NCI-H446 (cell line): ENCODE results near the gene MDM2.
"Not testable (repeated sequence)": the region's sequence is repeated elsewhere in the genome, so short reads cannot be mapped to it uniquely, and the experiment has no call there.

Source experiments
- DNase-seq, 2 experiments: peaks; one replicate each; lab custom pipeline; 2025; lab: John Stamatoyannopoulos, UW

MDM2 gene

GRCh38 chr12:68827895-68828671 lies 20.1 kb downstream of the MDM2 start:
- no peak for DNase-seq

DNA sequence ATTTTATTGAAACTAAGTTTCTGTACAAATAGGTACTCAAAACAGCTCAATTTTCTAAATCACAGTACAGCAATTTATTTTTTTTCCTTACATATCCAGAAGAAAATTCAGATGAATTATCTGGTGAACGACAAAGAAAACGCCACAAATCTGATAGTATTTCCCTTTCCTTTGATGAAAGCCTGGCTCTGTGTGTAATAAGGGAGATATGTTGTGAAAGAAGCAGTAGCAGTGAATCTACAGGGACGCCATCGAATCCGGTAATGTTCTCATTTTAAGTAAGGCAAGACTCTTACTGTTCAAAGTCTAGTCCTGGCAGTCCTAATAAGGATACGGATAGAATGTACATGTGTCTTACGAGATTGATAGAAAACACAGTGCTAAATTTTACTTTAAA lies 20.7 kb downstream of the MDM2 start:
- DNase-seq: no peak

- no peak for DNase-seq
These were observed 23.3 kb downstream of the MDM2 start for GRCh38 chr12:68831272-68831671.

- no peak for DNase-seq
These were observed 23.9 kb downstream of the MDM2 start for GRCh38 chr12:68831751-68832503.

GRCh38 chr12:68832504-68832867 lies 24.5 kb downstream of the MDM2 start:
- DNase-seq: no peak

DNA sequence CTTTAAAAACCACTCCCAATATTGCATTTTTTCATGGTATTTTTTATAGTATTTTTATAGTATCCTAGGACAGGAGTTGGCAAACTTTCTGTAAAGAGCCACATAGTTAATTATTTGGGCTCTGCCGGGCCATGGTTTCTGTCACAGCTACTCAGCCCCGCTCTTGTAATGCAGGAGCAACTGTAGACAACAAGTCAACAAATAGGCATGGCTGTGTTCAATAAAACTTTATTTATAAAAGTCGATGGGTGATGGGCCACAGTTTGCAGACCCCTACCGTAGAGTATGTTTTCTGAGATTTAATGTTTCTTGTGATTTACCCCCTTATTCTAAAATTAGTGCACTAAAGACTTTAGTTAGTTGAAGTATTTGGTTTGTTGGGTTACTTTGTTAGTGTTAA lies 25.5 kb downstream of the MDM2 start:
- DNase-seq: no peak

GRCh38 chr12:68835333-68835908 lies 27.4 kb downstream of the MDM2 start:
- DNase-seq: no peak

- no peak for DNase-seq
These were observed 29.2 kb downstream of the MDM2 start for GRCh38 chr12:68837215-68837614.

- no peak for DNase-seq
These were observed 30.3 kb downstream of the MDM2 start for GRCh38 chr12:68838046-68838886.

DNA sequence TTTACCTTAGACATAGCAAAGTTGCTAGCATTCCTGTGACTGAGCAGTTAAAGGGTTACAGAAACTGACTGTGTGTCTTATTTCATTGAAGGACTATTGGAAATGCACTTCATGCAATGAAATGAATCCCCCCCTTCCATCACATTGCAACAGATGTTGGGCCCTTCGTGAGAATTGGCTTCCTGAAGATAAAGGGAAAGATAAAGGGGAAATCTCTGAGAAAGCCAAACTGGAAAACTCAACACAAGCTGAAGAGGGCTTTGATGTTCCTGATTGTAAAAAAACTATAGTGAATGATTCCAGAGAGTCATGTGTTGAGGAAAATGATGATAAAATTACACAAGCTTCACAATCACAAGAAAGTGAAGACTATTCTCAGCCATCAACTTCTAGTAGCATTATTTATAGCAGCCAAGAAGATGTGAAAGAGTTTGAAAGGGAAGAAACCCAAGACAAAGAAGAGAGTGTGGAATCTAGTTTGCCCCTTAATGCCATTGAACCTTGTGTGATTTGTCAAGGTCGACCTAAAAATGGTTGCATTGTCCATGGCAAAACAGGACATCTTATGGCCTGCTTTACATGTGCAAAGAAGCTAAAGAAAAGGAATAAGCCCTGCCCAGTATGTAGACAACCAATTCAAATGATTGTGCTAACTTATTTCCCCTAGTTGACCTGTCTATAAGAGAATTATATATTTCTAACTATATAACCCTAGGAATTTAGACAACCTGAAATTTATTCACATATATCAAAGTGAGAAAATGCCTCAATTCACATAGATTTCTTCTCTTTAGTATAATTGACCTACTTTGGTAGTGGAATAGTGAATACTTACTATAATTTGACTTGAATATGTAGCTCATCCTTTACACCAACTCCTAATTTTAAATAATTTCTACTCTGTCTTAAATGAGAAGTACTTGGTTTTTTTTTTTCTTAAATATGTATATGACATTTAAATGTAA lies 31.5 kb downstream of the MDM2 start:
- DNase-seq: no peak

DNA sequence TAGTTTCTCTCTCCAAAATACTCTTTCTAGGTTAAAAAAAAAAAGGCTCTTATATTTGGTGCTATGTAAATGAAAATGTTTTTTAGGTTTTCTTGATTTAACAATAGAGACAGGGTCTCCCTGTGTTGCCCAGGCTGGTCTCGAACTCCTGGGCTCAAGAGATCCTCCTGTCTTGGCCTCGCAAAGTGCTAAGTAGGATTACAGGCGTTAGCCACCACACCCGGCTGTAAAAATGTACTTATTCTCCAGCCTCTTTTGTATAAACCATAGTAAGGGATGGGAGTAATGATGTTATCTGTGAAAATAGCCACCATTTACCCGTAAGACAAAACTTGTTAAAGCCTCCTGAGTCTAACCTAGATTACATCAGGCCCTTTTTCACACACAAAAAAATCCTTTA lies 33.2 kb downstream of the MDM2 start:
- DNase-seq: not testable (repeated sequence)

GRCh38 chr12:68841717-68842116 lies 33.7 kb downstream of the MDM2 start:
- DNase-seq: no peak

- no peak for DNase-seq
These were observed 34.1 kb downstream of the MDM2 start for GRCh38 chr12:68842123-68842522.

- no peak for DNase-seq
These were observed 35.0 kb downstream of the MDM2 start for GRCh38 chr12:68842784-68843567.

- DNase-seq: no peak
These were observed 36.4 kb downstream of the MDM2 start for GRCh38 chr12:68844318-68844745.

- no peak for DNase-seq
These were observed 37.1 kb downstream of the MDM2 start for GRCh38 chr12:68844788-68845695.

DNA sequence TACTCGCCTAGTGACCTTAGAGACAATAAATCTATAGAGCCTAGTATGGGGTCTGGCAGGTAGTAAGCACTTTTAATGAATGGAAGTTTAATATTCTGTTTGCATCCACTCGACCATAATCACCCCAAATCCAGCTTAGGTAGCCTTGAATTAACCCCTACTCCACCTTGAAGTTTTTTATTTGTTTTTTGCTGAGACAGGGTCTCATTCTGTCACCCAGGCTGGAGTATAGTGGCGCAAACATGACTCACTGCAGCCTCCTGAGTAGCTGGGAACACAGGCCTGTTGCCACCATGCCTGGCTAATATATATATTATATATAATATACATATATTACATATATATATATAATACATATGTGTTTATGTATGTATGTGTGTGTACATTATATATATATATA lies 38.8 kb downstream of the MDM2 start:
- no peak for DNase-seq

GRCh38 chr12:68850390-68850789 lies 42.4 kb downstream of the MDM2 start:
- DNase-seq: no peak
